Body of pancreas (tissue), 4 donors: ENCODE measurements around the gene KRABD2.

Experiments used
- CTCF ChIP-seq, 7 experiments: fragments of 450-650 bp in 4 of 7; fragments of 200-600 bp in 3 of 7; sonication (generic) in 3 of 7; IDR thresholded peaks; one replicate each; pipeline ENCODE4 v1.5.1; 2016 to 2019; ENCODE audit warnings: antibody characterized with exemption in 7 of 7
- POLR2A ChIP-seq, 3 donors: fragments of 450-650 bp; IDR thresholded peaks; one replicate each; pipeline ENCODE4 v1.6.1; 2016; ENCODE audit warnings: antibody characterized with exemption in 3 of 3, mild to moderate bottlenecking in 2 of 3

GRCh38 chr17:8365143-8365542 lies 11.4 kb downstream of the KRABD2 start:
- TF ChIP-seq CTCF (IDR thresholded peaks at IDR 0.05) (no peak), POLR2A (IDR thresholded peaks at IDR 0.05) (no peak)
